MM.1S (cell line): ENCODE data around the gene ATP2A3.

Experiments
- DNase-seq: peaks from one replicate; pipeline ENCODE4 v3.0.0-alpha.2; 2015
- H2AFZ ChIP-seq: fragments of 300-600 bp; sonication (generic); 2 replicates; pipeline ENCODE4 v1.6.0; 2016; ENCODE audit warnings: antibody characterized with exemption, low read length
- H3F3A ChIP-seq: fragments of 300-600 bp; sonication (generic); 2 replicates; pipeline ENCODE4 v1.6.1; 2016; ENCODE audit warnings: mild to moderate bottlenecking, antibody characterized with exemption, low read length, moderate library complexity, mixed read lengths; ENCODE audit not compliant: insufficient read depth
- H3K27ac ChIP-seq: fragments of 300-600 bp; sonication (generic); 2 replicates; pipeline ENCODE4 v1.5.1; 2016; ENCODE audit warnings: mild to moderate bottlenecking, low read length
- H3K27me3 ChIP-seq: fragments of 300-600 bp; sonication (generic); replicated peaks from 2 replicates; pipeline ENCODE4 v1.6.0; 2016; ENCODE audit warnings: low read length; ENCODE audit not compliant: insufficient read depth
- H3K36me3 ChIP-seq: fragments of 300-600 bp; sonication (generic); replicated peaks from 2 replicates; pipeline ENCODE4 v1.6.1; 2016; ENCODE audit warnings: mild to moderate bottlenecking, low read length, mixed read lengths; ENCODE audit not compliant: insufficient read depth
- H3K4me1 ChIP-seq: fragments of 300-600 bp; sonication (generic); 2 replicates; pipeline ENCODE4 v1.6.1; 2016; ENCODE audit warnings: low read length, mixed read lengths
- H3K4me2 ChIP-seq: fragments of 300-600 bp; sonication (generic); 2 replicates; pipeline ENCODE4 v1.6.0; 2016; ENCODE audit warnings: low read depth, low read length
- H3K4me3 ChIP-seq: fragments of 300-600 bp; sonication (generic); 2 replicates; pipeline ENCODE4 v1.5.1; 2016; ENCODE audit warnings: low read length, mixed read lengths
- H3K79me2 ChIP-seq: fragments of 300-600 bp; sonication (generic); 2 replicates; pipeline ENCODE4 v1.6.1; 2016; ENCODE audit warnings: mixed run types, low read length, mixed read lengths
- H3K9ac ChIP-seq: fragments of 300-600 bp; sonication (generic); 2 replicates; pipeline ENCODE4 v1.6.1; 2016; ENCODE audit warnings: low read length, mixed read lengths
- H3K9me2 ChIP-seq: fragments of 300-600 bp; sonication (generic); replicated peaks from 2 replicates; pipeline ENCODE4 v1.6.1; 2016; ENCODE audit warnings: mild to moderate bottlenecking, low read length, mixed read lengths; ENCODE audit not compliant: insufficient read depth
- H3K9me3 ChIP-seq: fragments of 300-600 bp; sonication (generic); replicated peaks from 2 replicates; pipeline ENCODE4 v1.6.1; 2016; ENCODE audit warnings: mild to moderate bottlenecking, low read length, mixed read lengths; ENCODE audit not compliant: insufficient read depth
- H4K20me1 ChIP-seq: fragments of 300-600 bp; sonication (generic); 2 replicates; pipeline ENCODE4 v1.6.1; 2016; ENCODE audit warnings: mild to moderate bottlenecking, low read length, moderate library complexity, mixed read lengths; ENCODE audit not compliant: insufficient read depth
- CTCF ChIP-seq: fragments of 300-600 bp; sonication (generic); IDR thresholded peaks from 2 replicates; pipeline ENCODE4 v1.5.1; 2016; ENCODE audit warnings: antibody characterized with exemption, low read length, mixed read lengths
- EZH2 ChIP-seq: fragments of 300-600 bp; sonication (generic); optimal IDR thresholded peaks from 2 replicates; pipeline ENCODE3; 2017; ENCODE audit warnings: low read depth, mild to moderate bottlenecking, antibody characterized with exemption, low read length, mixed read lengths
- EZH2phosphoT487 ChIP-seq: fragments of 300-600 bp; sonication (generic); IDR thresholded peaks from 2 replicates; pipeline ENCODE4 v1.6.1; 2018; ENCODE audit warnings: antibody characterized with exemption, low read length

ATP2A3 gene

GRCh38 chr17:3990386-3991127 is 26.3 kb upstream of the ATP2A3 start:
- H3K4me1 ChIP-seq, result peaks cover 8% of the 10 kb centered on the region
- H3K4me3 ChIP-seq, result no peak overlapping the region
- H3K27ac ChIP-seq, result no peak overlapping the region
- H3K9me2 ChIP-seq, result no peaks in the 10 kb centered on the region
- H3K9ac ChIP-seq, result no peak overlapping the region
- H3K4me2 ChIP-seq, result no peak overlapping the region
- no peaks in the 10 kb centered on the region for H3K79me2 ChIP-seq
- H3K27me3 ChIP-seq, result no peaks in the 10 kb centered on the region
- H3K36me3 ChIP-seq, result no peaks in the 10 kb centered on the region
- H3K9me3 ChIP-seq, result no peaks in the 10 kb centered on the region
- no peaks in the 10 kb centered on the region for H4K20me1 ChIP-seq
- no peak overlapping the region for H2AFZ ChIP-seq
- TF ChIP-seq EZH2, result no peak
- H3F3A ChIP-seq, result no peaks in the 10 kb centered on the region
- no peak for DNase-seq

- no peak overlapping the region for H3K4me3 ChIP-seq
- H3K27me3 ChIP-seq, result no peaks in the 10 kb centered on the region
- no peak overlapping the region for H3K9ac ChIP-seq
- no peak overlapping the region for H2AFZ ChIP-seq
- no peaks in the 10 kb centered on the region for H3K36me3 ChIP-seq
- no peaks in the 10 kb centered on the region for H3K79me2 ChIP-seq
- H3K9me3 ChIP-seq, result no peaks in the 10 kb centered on the region
- H4K20me1 ChIP-seq, result no peaks in the 10 kb centered on the region
- H3K4me1 ChIP-seq, result peaks cover 8% of the 10 kb centered on the region
- DNase-seq, result no peak
- H3F3A ChIP-seq, result no peaks in the 10 kb centered on the region
- no peaks in the 10 kb centered on the region for H3K9me2 ChIP-seq
- H3K27ac ChIP-seq, result no peak overlapping the region
- TF ChIP-seq CTCF (no peak), EZH2 (no peak), EZH2phosphoT487 (no peak)
- H3K4me2 ChIP-seq, result no peak overlapping the region
Measured at GRCh38 chr17:3989041-3989886, 25.0 kb upstream of the ATP2A3 start.

GRCh38 chr17:3988297-3989040 is 24.2 kb upstream of the ATP2A3 start:
- H3F3A ChIP-seq, result no peaks in the 10 kb centered on the region
- DNase-seq, result no peak

More at GRCh38 chr17:3988297-3989040, 24.2 kb upstream of the ATP2A3 start:
- Histone ChIP-seq H2AFZ (no peak overlapping the region), H3K9me2 (no peaks in the 10 kb centered on the region), H3K79me2 (no peaks in the 10 kb centered on the region), H3K4me2 (no peak overlapping the region), H4K20me1 (no peaks in the 10 kb centered on the region), H3K4me3 (no peak overlapping the region), H3K27me3 (no peaks in the 10 kb centered on the region), H3K9me3 (no peaks in the 10 kb centered on the region), H3K27ac (no peak overlapping the region), H3K9ac (no peak overlapping the region), H3K36me3 (no peaks in the 10 kb centered on the region), H3K4me1 (peaks cover 13% of the 10 kb centered on the region)
- no peak for TF ChIP-seq EZH2
- TF ChIP-seq CTCF, result no peak
- no peak for TF ChIP-seq EZH2phosphoT487
